ENCODE results near the gene MUC6. TPM values are rescaled to one million over a fixed set of nuclear protein-coding genes. Genes with fewer than 3 reads are reported as not detected.

The MUC6 gene, protein sequence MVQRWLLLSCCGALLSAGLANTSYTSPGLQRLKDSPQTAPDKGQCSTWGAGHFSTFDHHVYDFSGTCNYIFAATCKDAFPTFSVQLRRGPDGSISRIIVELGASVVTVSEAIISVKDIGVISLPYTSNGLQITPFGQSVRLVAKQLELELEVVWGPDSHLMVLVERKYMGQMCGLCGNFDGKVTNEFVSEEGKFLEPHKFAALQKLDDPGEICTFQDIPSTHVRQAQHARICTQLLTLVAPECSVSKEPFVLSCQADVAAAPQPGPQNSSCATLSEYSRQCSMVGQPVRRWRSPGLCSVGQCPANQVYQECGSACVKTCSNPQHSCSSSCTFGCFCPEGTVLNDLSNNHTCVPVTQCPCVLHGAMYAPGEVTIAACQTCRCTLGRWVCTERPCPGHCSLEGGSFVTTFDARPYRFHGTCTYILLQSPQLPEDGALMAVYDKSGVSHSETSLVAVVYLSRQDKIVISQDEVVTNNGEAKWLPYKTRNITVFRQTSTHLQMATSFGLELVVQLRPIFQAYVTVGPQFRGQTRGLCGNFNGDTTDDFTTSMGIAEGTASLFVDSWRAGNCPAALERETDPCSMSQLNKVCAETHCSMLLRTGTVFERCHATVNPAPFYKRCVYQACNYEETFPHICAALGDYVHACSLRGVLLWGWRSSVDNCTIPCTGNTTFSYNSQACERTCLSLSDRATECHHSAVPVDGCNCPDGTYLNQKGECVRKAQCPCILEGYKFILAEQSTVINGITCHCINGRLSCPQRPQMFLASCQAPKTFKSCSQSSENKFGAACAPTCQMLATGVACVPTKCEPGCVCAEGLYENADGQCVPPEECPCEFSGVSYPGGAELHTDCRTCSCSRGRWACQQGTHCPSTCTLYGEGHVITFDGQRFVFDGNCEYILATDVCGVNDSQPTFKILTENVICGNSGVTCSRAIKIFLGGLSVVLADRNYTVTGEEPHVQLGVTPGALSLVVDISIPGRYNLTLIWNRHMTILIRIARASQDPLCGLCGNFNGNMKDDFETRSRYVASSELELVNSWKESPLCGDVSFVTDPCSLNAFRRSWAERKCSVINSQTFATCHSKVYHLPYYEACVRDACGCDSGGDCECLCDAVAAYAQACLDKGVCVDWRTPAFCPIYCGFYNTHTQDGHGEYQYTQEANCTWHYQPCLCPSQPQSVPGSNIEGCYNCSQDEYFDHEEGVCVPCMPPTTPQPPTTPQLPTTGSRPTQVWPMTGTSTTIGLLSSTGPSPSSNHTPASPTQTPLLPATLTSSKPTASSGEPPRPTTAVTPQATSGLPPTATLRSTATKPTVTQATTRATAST (N-terminal part only)
- total RNA-seq = under 0.01 TPM in 1 of 2 replicates, not detected in the other

DNA sequence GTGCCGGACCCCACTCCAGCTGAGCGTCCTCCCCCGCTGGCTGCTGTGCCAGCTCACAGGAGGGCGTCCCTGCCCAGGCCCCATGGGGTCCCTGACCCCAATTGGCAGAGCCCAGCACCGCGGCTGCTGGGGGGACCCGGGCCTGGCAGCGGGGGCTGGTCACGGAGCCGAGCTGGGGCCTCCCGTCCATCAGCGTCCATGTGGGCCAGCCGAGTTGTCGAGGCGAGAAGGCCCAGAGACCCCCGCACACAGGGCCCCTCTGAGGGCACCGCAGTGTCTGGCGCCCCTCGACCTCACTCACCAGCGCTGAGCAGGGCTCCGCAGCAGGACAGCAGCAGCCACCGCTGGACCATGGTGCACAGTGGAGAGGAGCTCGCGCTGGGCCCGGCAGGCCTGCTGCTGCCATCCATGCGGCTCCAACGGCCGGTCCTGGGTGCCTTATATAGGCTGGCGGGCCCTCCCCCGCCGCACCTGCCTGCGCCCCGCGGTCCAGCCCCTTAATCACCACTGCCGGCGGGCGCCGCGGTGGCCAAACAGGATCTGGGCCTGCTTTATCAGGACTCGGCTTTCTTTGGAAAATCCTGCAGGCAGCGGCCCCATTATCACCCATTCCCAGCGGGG lies at the start of gene MUC6:
MUC6 (minus strand) TSS at position 416 of the 621 bp plus-strand sequence; CDS start at position 353, 63 bp downstream.
- H3K36me3 ChIP-seq (ENCODE audit: control insufficient read depth, insufficient read depth, low read length) = no peaks in the 10 kb centered on the region
- DNase-seq (ENCODE audit: low read depth) (no peak), FAIRE-seq (no peak)
- TF ChIP-seq, protein P1, sequence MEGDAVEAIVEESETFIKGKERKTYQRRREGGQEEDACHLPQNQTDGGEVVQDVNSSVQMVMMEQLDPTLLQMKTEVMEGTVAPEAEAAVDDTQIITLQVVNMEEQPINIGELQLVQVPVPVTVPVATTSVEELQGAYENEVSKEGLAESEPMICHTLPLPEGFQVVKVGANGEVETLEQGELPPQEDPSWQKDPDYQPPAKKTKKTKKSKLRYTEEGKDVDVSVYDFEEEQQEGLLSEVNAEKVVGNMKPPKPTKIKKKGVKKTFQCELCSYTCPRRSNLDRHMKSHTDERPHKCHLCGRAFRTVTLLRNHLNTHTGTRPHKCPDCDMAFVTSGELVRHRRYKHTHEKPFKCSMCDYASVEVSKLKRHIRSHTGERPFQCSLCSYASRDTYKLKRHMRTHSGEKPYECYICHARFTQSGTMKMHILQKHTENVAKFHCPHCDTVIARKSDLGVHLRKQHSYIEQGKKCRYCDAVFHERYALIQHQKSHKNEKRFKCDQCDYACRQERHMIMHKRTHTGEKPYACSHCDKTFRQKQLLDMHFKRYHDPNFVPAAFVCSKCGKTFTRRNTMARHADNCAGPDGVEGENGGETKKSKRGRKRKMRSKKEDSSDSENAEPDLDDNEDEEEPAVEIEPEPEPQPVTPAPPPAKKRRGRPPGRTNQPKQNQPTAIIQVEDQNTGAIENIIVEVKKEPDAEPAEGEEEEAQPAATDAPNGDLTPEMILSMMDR (IDR thresholded peaks at IDR 0.05; ENCODE audit: insufficient read depth, low read length, severe bottlenecking) = no peak
- no peaks in the 10 kb centered on the region for H3K27me3 ChIP-seq (ENCODE audit: control insufficient read depth, insufficient read depth, low read length)
- no peak within 1 kb of the TSS for H3K4me3 ChIP-seq (ENCODE audit: low read depth, low read length)

DNA sequence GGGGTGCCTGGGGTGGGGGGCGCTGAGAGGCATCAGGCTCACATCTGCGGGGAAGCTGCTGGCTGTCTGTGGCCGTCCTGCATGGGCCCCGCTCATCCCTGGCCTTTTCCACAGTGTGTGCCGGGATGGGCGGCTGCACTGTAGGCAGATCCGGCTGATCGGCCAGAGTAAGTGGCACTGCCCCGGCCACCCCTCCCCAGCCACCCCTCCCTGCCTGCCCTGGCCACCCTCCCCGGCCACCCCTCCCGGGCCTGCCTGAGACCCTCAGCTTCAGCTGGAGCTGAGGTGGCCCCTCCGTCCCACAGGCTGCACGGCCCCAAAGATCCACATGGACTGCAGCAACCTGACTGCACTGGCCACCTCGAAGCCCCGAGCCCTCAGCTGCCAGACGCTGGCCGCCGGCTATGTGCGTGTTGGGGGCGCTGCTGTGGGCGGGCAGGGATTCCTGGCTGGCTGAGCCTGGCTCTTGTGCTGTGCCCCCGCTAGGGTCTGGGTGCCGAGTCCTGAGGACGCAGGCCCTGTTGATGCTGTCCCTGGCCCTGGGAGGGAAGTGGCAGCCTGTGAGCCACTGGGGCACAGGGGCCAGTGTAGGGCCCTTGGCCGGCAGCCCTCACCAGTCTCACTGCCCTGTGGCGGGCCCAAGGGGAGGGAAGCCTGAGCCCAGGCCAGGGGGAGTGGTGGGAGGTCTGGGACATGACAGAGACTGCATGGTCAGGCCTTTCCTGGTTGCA lies 49.1 kb upstream of the MUC6 start:
- FAIRE-seq = no peak

DNA sequence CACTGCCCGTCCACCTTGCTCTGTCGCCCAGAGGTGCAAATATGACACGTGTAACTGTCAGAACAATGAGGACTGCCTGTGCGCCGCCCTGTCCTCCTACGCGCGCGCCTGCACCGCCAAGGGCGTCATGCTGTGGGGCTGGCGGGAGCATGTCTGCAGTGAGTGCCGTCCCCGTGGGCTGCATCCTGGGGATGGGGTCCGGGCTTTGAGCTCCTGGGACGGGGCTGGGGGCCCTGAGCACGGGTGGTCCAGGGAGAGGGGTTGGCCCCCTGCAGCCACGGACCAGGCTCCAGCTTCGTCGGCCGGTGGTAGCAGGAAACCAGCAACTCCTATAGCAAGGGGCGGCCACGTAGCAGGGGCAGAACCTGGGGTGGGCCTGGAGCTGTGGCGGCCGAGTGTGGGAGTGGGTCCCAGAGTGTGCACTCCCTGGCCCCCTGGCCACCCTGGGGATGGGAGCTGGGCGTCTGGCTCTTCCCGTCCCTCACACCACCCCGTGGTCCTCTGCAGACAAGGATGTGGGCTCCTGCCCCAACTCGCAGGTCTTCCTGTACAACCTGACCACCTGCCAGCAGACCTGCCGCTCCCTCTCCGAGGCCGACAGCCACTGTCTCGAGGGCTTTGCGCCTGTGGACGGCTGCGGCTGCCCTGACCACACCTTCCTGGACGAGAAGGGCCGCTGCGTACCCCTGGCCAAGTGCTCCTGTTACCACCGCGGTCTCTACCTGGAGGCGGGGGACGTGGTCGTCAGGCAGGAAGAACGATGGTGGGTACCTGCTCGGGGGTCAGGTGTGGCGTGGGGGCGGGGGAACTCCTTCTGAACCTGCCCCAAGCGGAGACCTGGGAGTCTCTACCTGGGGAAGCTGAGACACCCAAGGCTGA lies 48.3 kb upstream of the MUC6 start:
- Histone ChIP-seq H3K4me3 (ENCODE audit: low read depth, low read length) (no peak overlapping the region), H3K27me3 (ENCODE audit: control insufficient read depth, insufficient read depth, low read length) (no peaks in the 10 kb centered on the region), H3K36me3 (ENCODE audit: control insufficient read depth, insufficient read depth, low read length) (no peaks in the 10 kb centered on the region)
- DNase-seq (ENCODE audit: low read depth) (peak; percentile 14), FAIRE-seq (no peak)
- TF ChIP-seq, protein P1 (IDR thresholded peaks at IDR 0.05; ENCODE audit: insufficient read depth, low read length, severe bottlenecking) = no peak

More for the DNA sequence above, 49.1 kb upstream of the MUC6 start:
- H3K27me3 ChIP-seq (ENCODE audit: control insufficient read depth, insufficient read depth, low read length) = no peaks in the 10 kb centered on the region
- no peaks in the 10 kb centered on the region for H3K36me3 ChIP-seq (ENCODE audit: control insufficient read depth, insufficient read depth, low read length)
- DNase-seq (ENCODE audit: low read depth) = no peak
- TF ChIP-seq, protein P1 (IDR thresholded peaks at IDR 0.05; ENCODE audit: insufficient read depth, low read length, severe bottlenecking) = no peak
- no peak overlapping the region for H3K4me3 ChIP-seq (ENCODE audit: low read depth, low read length)

DNA sequence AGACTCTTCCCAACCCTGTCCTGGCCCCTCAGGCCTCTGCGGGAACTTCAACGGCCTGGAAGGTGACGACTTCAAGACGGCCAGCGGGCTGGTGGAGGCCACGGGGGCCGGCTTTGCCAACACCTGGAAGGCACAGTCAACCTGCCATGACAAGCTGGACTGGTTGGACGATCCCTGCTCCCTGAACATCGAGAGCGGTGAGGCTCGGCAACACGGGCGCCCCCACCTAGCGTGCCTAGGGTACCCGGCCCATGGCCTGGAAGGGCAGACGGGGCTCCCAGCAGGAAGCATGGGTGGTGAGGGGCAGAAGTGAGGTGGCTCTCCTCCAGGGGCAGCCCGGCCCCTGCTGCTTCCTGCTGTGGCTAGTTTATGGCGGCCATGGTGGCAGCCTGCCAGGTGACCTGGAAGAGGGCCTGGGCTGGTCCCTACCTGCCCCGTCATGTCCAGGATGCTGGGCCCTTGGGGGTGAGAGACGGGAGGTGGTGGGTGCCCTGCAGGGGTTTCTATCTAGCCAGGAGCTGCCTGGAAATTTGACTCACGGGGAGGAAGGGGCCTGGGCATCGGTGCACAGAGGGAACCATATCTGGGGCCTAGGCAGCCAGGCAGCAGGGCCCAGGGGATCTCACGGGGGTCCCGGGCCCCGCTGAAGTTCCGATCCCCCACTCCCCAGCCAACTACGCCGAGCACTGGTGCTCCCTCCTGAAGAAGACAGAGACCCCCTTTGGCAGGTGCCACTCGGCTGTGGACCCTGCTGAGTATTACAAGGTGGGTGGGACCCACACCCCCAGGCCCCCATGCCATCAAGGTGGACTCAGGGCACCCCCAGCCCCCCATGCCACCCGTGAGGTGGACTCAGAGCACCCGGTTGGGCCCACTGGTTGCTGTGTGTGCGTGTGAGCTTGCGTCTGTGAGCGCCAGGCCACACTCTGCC lies 47.4 kb upstream of the MUC6 start:
- FAIRE-seq (no peak), DNase-seq (ENCODE audit: low read depth) (peak; percentile 12)
- no peaks in the 10 kb centered on the region for H3K27me3 ChIP-seq (ENCODE audit: control insufficient read depth, insufficient read depth, low read length)
- no peaks in the 10 kb centered on the region for H3K36me3 ChIP-seq (ENCODE audit: control insufficient read depth, insufficient read depth, low read length)
- H3K4me3 ChIP-seq (ENCODE audit: low read depth, low read length) = no peak overlapping the region
- TF ChIP-seq, protein P1 (IDR thresholded peaks at IDR 0.05; ENCODE audit: insufficient read depth, low read length, severe bottlenecking) = no peak

Measured in bronchial epithelial cell (primary cell).